Measurements from ENCODE around the gene AADAC. TPM values are rescaled to one million over a fixed set of nuclear protein-coding genes. Genes with fewer than 3 reads are reported as not detected.

Gene AADAC
- total RNA-seq, 1 experiment from 2014 or later: 0.43 TPM

- peaks cover 4% of the 10 kb centered on the region for H3K4me1 ChIP-seq (ENCODE audit: insufficient read depth, low read length, poor library complexity, severe bottlenecking)
- ChIA-PET CTCF (no interaction called here), POLR2A (ENCODE audit: low non-redundant PET) (no interaction called here)
- intact Hi-C loops (cut with micrococcal nuclease; ENCODE audit: unreplicated experiment): no loop called here
- no peak overlapping the region for H3K4me3 ChIP-seq (ENCODE audit: low read depth, low read length, poor library complexity, severe bottlenecking)
- no peak for TF ChIP-seq EZH2 (IDR thresholded peaks at IDR 0.05; ENCODE audit: borderline replicate concordance, low read depth, low read length, poor library complexity, severe bottlenecking)
- TF ChIP-seq CTCF (conservative IDR thresholded peaks at IDR 0.05; ENCODE audit: low read depth, low read length): no peak
- H3K27ac ChIP-seq (ENCODE audit: low read depth, low read length, poor library complexity, severe bottlenecking): no peak overlapping the region
- DNase-seq (ENCODE audit: low spot score): no peak
- no peaks in the 10 kb centered on the region for H3K9me3 ChIP-seq (ENCODE audit: low read depth, low read length, poor library complexity, severe bottlenecking)
- BruUV-seq (replicated peaks): no TSS peak
- no peaks in the 10 kb centered on the region for H3K36me3 ChIP-seq (ENCODE audit: insufficient read depth, low read length, poor library complexity, severe bottlenecking)
- no peaks in the 10 kb centered on the region for H3K27me3 ChIP-seq (replicated peaks; ENCODE audit: insufficient read depth, low read depth, low read length, poor library complexity)
Measured at GRCh38 chr3:151819910-151820309, 6.0 kb downstream of the AADAC start.

DNA sequence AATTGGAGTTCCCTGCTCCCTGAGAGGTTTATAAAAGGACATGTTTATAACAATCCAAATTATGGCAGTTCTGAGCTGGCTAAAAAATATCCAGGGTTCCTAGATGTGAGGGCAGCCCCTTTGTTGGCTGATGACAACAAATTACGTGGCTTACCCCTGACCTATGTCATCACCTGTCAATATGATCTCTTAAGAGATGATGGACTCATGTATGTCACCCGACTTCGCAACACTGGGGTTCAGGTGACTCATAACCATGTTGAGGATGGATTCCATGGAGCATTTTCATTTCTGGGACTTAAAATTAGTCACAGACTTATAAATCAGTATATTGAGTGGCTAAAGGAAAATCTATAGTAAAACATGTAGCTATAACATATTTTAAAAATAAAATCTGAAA, 13.9 kb downstream of the AADAC start:
- ChIA-PET POLR2A (ENCODE audit: low non-redundant PET) (no interaction called here), CTCF (no interaction called here)
- TF ChIP-seq CTCF (conservative IDR thresholded peaks at IDR 0.05; ENCODE audit: low read depth, low read length): no peak
- no peaks in the 10 kb centered on the region for H3K4me1 ChIP-seq (ENCODE audit: insufficient read depth, low read length, poor library complexity, severe bottlenecking)
- H3K36me3 ChIP-seq (ENCODE audit: insufficient read depth, low read length, poor library complexity, severe bottlenecking): no peaks in the 10 kb centered on the region
- BruUV-seq (replicated peaks): no TSS peak
- no peak overlapping the region for H3K4me3 ChIP-seq (ENCODE audit: low read depth, low read length, poor library complexity, severe bottlenecking)
- intact Hi-C loops (cut with micrococcal nuclease; ENCODE audit: unreplicated experiment): no loop called here
- peaks cover 6% of the 10 kb centered on the region for H3K9me3 ChIP-seq (ENCODE audit: low read depth, low read length, poor library complexity, severe bottlenecking)
- no peaks in the 10 kb centered on the region for H3K27me3 ChIP-seq (replicated peaks; ENCODE audit: insufficient read depth, low read depth, low read length, poor library complexity)
- no peak for DNase-seq (ENCODE audit: low spot score)
- no peak overlapping the region for H3K27ac ChIP-seq (ENCODE audit: low read depth, low read length, poor library complexity, severe bottlenecking)

DNA sequence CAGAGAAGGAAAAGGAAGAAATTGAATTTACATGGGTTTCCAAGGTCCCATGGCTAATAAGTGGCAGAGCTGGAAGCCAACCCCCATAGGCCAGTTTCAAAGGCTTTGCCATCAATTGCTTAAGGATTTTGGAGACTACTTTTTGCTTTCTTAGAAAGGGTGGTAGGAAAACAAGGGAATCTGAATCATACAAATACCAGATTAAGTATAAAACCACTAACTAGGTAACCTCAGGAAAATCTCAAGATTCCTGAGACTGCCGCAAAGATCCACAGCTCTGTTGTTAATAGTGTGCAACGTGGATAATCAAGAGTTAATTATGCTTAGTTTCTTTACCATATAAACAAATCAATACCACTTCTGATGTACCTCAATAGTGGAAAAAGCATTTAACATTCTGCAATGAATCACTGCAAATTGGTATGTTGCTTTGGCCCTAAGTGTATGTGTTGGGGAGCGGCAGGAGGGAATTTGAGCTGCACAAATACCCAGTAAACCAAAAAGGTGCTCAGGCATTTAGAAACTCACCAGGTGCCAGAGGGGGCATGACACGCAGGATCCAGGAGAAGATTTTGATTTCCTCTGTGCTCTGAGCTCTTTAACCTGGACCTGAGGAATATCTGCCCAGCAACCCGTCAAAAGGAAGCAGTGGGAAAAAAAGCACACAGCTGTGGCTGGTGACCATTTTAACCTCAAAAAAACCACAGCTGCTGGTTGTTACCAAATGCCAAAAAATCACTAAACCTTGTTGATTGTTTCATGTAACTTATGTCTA, 22.0 kb downstream of the AADAC start:
- no peak overlapping the region for H3K27ac ChIP-seq (ENCODE audit: low read depth, low read length, poor library complexity, severe bottlenecking)
- H3K4me1 ChIP-seq (ENCODE audit: insufficient read depth, low read length, poor library complexity, severe bottlenecking): peaks cover 36% of the 10 kb centered on the region
- H3K4me3 ChIP-seq (ENCODE audit: low read depth, low read length, poor library complexity, severe bottlenecking): no peak overlapping the region
- no peaks in the 10 kb centered on the region for H3K27me3 ChIP-seq (replicated peaks; ENCODE audit: insufficient read depth, low read depth, low read length, poor library complexity)
- no peak for DNase-seq (ENCODE audit: low spot score)
- TF ChIP-seq EZH2 (IDR thresholded peaks at IDR 0.05; ENCODE audit: borderline replicate concordance, low read depth, low read length, poor library complexity, severe bottlenecking) (no peak), CTCF (conservative IDR thresholded peaks at IDR 0.05; ENCODE audit: low read depth, low read length) (no peak)
- POLR2A ChIA-PET (ENCODE audit: low non-redundant PET): interaction anchor here (0.5 kb wide), 1 partner anchor 1225 kb away, joined by 3 read pairs; no protein-coding TSS in a partner anchor
- CTCF ChIA-PET: no interaction called here
- H3K36me3 ChIP-seq (ENCODE audit: insufficient read depth, low read length, poor library complexity, severe bottlenecking): no peaks in the 10 kb centered on the region
- intact Hi-C loops (cut with micrococcal nuclease; ENCODE audit: unreplicated experiment): loop anchor here (5.0 kb wide), 3 partner anchors 69 to 669 kb away; no protein-coding TSS in a partner anchor
- H3K9me3 ChIP-seq (ENCODE audit: low read depth, low read length, poor library complexity, severe bottlenecking): no peaks in the 10 kb centered on the region
- BruUV-seq (replicated peaks): no TSS peak
